ENCODE data around the gene GABRG3.

GABRG3 gene

GRCh38 chr15:27576576-27576975, 605.6 kb downstream of the GABRG3 start:
- no peak for DNase-seq (ENCODE audit: low read depth)

GRCh38 chr15:27579738-27580137, 608.8 kb downstream of the GABRG3 start:
- no peak for DNase-seq (ENCODE audit: low read depth)

- DNase-seq (ENCODE audit: low read depth), result no peak
Measured at GRCh38 chr15:27582726-27583410, 611.9 kb downstream of the GABRG3 start.

- DNase-seq (ENCODE audit: low read depth), result no peak
Measured at GRCh38 chr15:27583651-27584050, 612.7 kb downstream of the GABRG3 start.

- DNase-seq (ENCODE audit: low read depth), result no peak
Measured at GRCh38 chr15:27585041-27585640, 614.2 kb downstream of the GABRG3 start.

- no peak for DNase-seq (ENCODE audit: low read depth)
Measured at GRCh38 chr15:27587810-27588209, 616.8 kb downstream of the GABRG3 start.

GRCh38 chr15:27589260-27589659, 618.3 kb downstream of the GABRG3 start:
- no peak for DNase-seq (ENCODE audit: low read depth)

GRCh38 chr15:27589782-27590181, 618.8 kb downstream of the GABRG3 start:
- DNase-seq (ENCODE audit: low read depth), result no peak
